HG02943 (cell line): ENCODE measurements around the gene NSMCE3.

Source experiments
- ATAC-seq: cut with Tn5 transposase; IDR thresholded peaks from one replicate; pipeline ENCODE4 v1.9.1; 2021; ENCODE audit warnings: mild to moderate bottlenecking, low read depth, moderate library complexity; ENCODE audit not compliant: unreplicated experiment

NSMCE3 gene

GRCh38 chr15:29223640-29224039 lies 46.0 kb downstream of the NSMCE3 start:
- ATAC-seq = no peak

- no peak for ATAC-seq
Measured at GRCh38 chr15:29222129-29222853, 47.3 kb downstream of the NSMCE3 start.

- ATAC-seq = no peak
Measured at GRCh38 chr15:29220852-29221251, 48.8 kb downstream of the NSMCE3 start.

GRCh38 chr15:29216955-29217354 lies 52.7 kb downstream of the NSMCE3 start:
- no peak for ATAC-seq
